DND-41 (cell line): Measurements from ENCODE around the gene PPP2R3C.

Experiments
- EZH2 ChIP-seq: IDR thresholded peaks from 3 replicates; pipeline ENCODE4 v1.6.1; 2012; ENCODE audit warnings: borderline replicate concordance, low read depth, mild to moderate bottlenecking, moderate library complexity, low read length, inconsistent platforms; ENCODE audit not compliant: severe bottlenecking
- TF ChIP-seq, protein P1 (sequence below): IDR thresholded peaks from 2 replicates; pipeline ENCODE4 v1.5.1; 2012; ENCODE audit warnings: borderline replicate concordance, low read length, moderate library complexity, mild to moderate bottlenecking; ENCODE audit not compliant: poor library complexity, severe bottlenecking; ENCODE audit errors: extremely low read depth

DNA sequence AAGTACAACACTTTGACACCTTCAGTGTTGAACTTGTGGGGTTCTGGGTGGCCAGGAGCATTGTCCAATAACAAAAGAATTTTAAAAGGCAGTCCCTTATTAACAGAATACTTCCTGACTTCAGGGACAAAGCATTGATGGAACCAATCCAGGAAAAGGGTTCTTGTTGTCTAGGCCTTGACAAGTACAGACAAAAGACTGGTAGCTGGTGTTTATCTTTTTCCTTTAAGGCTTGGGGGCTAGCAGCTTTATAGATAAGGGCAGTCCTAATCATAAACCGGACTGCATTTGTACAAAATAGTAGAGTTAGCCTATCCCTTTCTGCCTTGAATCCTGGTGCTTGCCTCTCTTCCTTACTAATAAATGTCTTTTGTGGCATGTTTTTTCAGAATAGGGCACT, 48.3 kb downstream of the PPP2R3C start:
- TF ChIP-seq, protein P1, sequence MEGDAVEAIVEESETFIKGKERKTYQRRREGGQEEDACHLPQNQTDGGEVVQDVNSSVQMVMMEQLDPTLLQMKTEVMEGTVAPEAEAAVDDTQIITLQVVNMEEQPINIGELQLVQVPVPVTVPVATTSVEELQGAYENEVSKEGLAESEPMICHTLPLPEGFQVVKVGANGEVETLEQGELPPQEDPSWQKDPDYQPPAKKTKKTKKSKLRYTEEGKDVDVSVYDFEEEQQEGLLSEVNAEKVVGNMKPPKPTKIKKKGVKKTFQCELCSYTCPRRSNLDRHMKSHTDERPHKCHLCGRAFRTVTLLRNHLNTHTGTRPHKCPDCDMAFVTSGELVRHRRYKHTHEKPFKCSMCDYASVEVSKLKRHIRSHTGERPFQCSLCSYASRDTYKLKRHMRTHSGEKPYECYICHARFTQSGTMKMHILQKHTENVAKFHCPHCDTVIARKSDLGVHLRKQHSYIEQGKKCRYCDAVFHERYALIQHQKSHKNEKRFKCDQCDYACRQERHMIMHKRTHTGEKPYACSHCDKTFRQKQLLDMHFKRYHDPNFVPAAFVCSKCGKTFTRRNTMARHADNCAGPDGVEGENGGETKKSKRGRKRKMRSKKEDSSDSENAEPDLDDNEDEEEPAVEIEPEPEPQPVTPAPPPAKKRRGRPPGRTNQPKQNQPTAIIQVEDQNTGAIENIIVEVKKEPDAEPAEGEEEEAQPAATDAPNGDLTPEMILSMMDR, result no peak
- no peak for TF ChIP-seq EZH2
